ENCODE results near the gene CNTNAP4.

CNTNAP4 gene

GRCh38 chr16:76387994-76388393, 110.8 kb downstream of the CNTNAP4 start:
- Histone ChIP-seq H3K4me3 (ENCODE audit: low read depth, low read length) (no peak overlapping the region), H3K9me3 (no peaks in the 10 kb centered on the region), H3K27me3 (no peaks in the 10 kb centered on the region), H3K36me3 (no peaks in the 10 kb centered on the region), H3K4me1 (no peaks in the 10 kb centered on the region)
- TF ChIP-seq CTCF (IDR thresholded peaks at IDR 0.05; ENCODE audit: low read depth, low read length): no peak
- DNase-seq: no peak

- Histone ChIP-seq H3K4me1 (no peaks in the 10 kb centered on the region), H3K4me3 (ENCODE audit: low read depth, low read length) (no peak overlapping the region), H3K27me3 (no peaks in the 10 kb centered on the region), H3K9me3 (no peaks in the 10 kb centered on the region), H3K36me3 (no peaks in the 10 kb centered on the region)
- no peak for TF ChIP-seq CTCF (IDR thresholded peaks at IDR 0.05; ENCODE audit: low read depth, low read length)
- no peak for DNase-seq
These were observed 111.9 kb downstream of the CNTNAP4 start for GRCh38 chr16:76389126-76389525.

- Histone ChIP-seq H3K27me3 (no peaks in the 10 kb centered on the region), H3K4me1 (no peaks in the 10 kb centered on the region), H3K4me3 (ENCODE audit: low read depth, low read length) (no peak overlapping the region), H3K9me3 (no peaks in the 10 kb centered on the region), H3K36me3 (no peaks in the 10 kb centered on the region)
- no peak for TF ChIP-seq CTCF (IDR thresholded peaks at IDR 0.05; ENCODE audit: low read depth, low read length)
- no peak for DNase-seq
These were observed 113.3 kb downstream of the CNTNAP4 start for GRCh38 chr16:76390476-76390875.

GRCh38 chr16:76396977-76397376, 119.8 kb downstream of the CNTNAP4 start:
- no peak overlapping the region for H3K4me3 ChIP-seq (ENCODE audit: low read depth, low read length)
- H3K36me3 ChIP-seq: no peaks in the 10 kb centered on the region
- H3K9me3 ChIP-seq: no peaks in the 10 kb centered on the region
- TF ChIP-seq CTCF (IDR thresholded peaks at IDR 0.05; ENCODE audit: low read depth, low read length): no peak
- no peaks in the 10 kb centered on the region for H3K27me3 ChIP-seq
- DNase-seq: no peak
- no peaks in the 10 kb centered on the region for H3K4me1 ChIP-seq

- no peaks in the 10 kb centered on the region for H3K36me3 ChIP-seq
- H3K4me1 ChIP-seq: no peaks in the 10 kb centered on the region
- no peak for TF ChIP-seq CTCF (IDR thresholded peaks at IDR 0.05; ENCODE audit: low read depth, low read length)
- H3K27me3 ChIP-seq: no peaks in the 10 kb centered on the region
- H3K4me3 ChIP-seq (ENCODE audit: low read depth, low read length): no peak overlapping the region
- no peak for DNase-seq
- no peaks in the 10 kb centered on the region for H3K9me3 ChIP-seq
These were observed 132.5 kb downstream of the CNTNAP4 start for GRCh38 chr16:76409706-76410105.

- H3K9me3 ChIP-seq: no peaks in the 10 kb centered on the region
- H3K36me3 ChIP-seq: no peaks in the 10 kb centered on the region
- DNase-seq: no peak
- no peaks in the 10 kb centered on the region for H3K4me1 ChIP-seq
- H3K4me3 ChIP-seq (ENCODE audit: low read depth, low read length): no peak overlapping the region
- TF ChIP-seq CTCF (IDR thresholded peaks at IDR 0.05; ENCODE audit: low read depth, low read length): no peak
- H3K27me3 ChIP-seq: no peaks in the 10 kb centered on the region
These were observed 144.4 kb downstream of the CNTNAP4 start for GRCh38 chr16:76421571-76421970.
